HUES48 (cell line): ENCODE results near the gene GALNT14.

Experiments used
- H3K27ac ChIP-seq: one replicate; pipeline ENCODE4 v1.7.0; 2013; ENCODE audit warnings: low read depth, low read length, inconsistent platforms
- H3K27me3 ChIP-seq: 2 replicates; pipeline ENCODE4 v1.6.1; 2013; ENCODE audit warnings: mild to moderate bottlenecking, low read length; ENCODE audit not compliant: control insufficient read depth, insufficient read depth
- H3K36me3 ChIP-seq: 2 replicates; pipeline ENCODE4 v1.6.1; 2013; ENCODE audit warnings: low read length; ENCODE audit not compliant: control insufficient read depth, insufficient read depth
- H3K4me1 ChIP-seq: 2 replicates; pipeline ENCODE4 v1.6.1; 2013; ENCODE audit warnings: mild to moderate bottlenecking, low read length; ENCODE audit not compliant: control insufficient read depth, insufficient read depth
- H3K4me3 ChIP-seq: 2 replicates; pipeline ENCODE4 v1.5.1; 2013; ENCODE audit warnings: mild to moderate bottlenecking, low read depth, low read length
- H3K9ac ChIP-seq: 2 replicates; pipeline ENCODE4 v1.6.1; 2013; ENCODE audit warnings: mild to moderate bottlenecking, low read depth, low read length, moderate library complexity
- H3K9me3 ChIP-seq: 2 replicates; pipeline ENCODE4 v1.6.1; 2013; ENCODE audit warnings: low read length; ENCODE audit not compliant: control insufficient read depth, insufficient read depth

Gene GALNT14

DNA sequence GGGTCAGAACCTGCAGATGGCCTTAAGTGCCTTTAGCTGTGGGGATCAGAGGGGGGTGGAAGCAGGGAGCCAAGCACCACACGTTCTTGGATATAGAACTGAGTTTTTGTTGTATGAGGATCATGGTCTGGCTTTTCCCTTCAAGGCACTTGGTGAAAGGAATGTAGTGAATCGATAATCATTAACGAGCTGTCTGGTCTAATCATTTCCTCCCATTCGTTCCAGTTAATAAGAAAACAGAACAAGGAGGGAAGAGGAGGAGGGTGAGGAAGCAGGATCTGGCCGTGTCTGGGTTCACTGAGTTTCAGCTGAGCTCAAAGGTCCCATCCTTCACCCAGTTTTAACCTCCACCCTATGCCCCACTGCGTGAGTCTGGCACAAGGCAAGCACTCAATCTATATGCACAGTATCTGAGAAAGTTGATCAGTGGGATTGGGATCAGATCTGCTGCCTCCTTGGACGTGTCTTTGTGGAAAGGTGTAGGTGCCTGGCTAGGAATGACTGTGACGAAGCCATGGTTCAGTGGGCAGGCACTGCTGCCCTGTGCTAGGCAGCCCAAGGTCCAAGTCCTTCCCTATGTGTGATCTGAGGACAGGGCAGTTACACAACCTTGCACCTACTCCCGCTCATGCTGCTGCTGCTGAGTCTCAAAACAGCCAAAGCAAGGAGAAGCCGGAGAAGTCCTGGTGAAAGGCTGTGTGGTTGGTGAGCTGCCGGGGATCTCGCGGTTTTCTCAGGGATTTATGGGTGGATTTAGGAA is 54.8 kb downstream of the GALNT14 start:
- Histone ChIP-seq H3K27ac (no peak overlapping the region), H3K4me1 (no peaks in the 10 kb centered on the region), H3K9ac (no peak overlapping the region), H3K27me3 (no peaks in the 10 kb centered on the region), H3K36me3 (no peaks in the 10 kb centered on the region), H3K9me3 (no peaks in the 10 kb centered on the region), H3K4me3 (no peak overlapping the region)

DNA sequence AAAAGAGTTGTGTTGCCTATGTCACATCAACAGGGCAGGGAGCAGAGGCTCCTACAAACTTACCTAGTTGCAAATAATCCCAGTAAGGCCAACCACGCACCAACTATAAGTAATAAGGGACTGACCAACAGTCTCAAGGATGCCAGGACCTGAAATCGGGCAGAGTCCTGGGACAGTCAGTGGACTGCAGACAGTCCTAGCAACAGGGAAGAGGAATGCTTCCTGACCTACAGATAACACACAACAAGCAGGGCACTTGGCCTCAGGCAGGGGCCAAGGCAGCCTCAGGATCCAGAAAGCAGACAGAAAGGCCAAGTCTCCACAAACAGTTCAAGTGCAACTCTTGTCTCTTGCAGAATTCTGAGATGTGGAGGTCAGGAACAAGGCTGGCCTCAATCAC is 56.2 kb downstream of the GALNT14 start:
- Histone ChIP-seq H3K36me3 (no peaks in the 10 kb centered on the region), H3K9ac (no peak overlapping the region), H3K4me1 (no peaks in the 10 kb centered on the region), H3K27ac (no peak overlapping the region), H3K27me3 (no peaks in the 10 kb centered on the region), H3K4me3 (no peak overlapping the region), H3K9me3 (no peaks in the 10 kb centered on the region)

- Histone ChIP-seq H3K4me3 (no peak overlapping the region), H3K9me3 (no peaks in the 10 kb centered on the region), H3K27me3 (no peaks in the 10 kb centered on the region), H3K27ac (no peak overlapping the region), H3K4me1 (no peaks in the 10 kb centered on the region), H3K9ac (no peak overlapping the region), H3K36me3 (no peaks in the 10 kb centered on the region)
Measured at GRCh38 chr2:31081492-31081891, 56.7 kb downstream of the GALNT14 start.

GRCh38 chr2:31080361-31080760 is 57.9 kb downstream of the GALNT14 start:
- Histone ChIP-seq H3K36me3 (no peaks in the 10 kb centered on the region), H3K27me3 (no peaks in the 10 kb centered on the region)

DNA sequence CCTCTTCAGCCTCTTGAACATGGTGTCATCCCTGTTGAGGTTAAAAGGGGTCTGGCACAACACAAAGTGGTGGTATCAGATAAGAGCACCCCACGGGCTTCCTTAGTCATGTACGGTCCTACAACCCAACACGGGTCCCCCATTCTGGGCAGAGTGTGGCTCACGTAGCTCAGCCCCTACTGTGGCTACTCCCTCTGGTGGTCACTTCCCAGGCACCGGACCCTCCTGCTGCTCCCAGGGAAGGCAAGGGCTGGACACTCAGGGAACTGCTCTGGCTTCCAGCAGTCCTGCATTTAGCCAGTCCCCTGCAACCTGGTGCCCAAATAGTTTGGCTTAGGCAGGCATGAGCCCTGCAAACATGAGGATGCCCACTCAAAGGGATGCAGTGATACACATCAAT is 58.6 kb downstream of the GALNT14 start:
- no peak overlapping the region for H3K27ac ChIP-seq
- peaks cover 10% of the 10 kb centered on the region for H3K4me1 ChIP-seq
- H3K4me3 ChIP-seq, result no peak overlapping the region
- no peaks in the 10 kb centered on the region for H3K27me3 ChIP-seq
- H3K36me3 ChIP-seq, result no peaks in the 10 kb centered on the region
- H3K9me3 ChIP-seq, result no peaks in the 10 kb centered on the region
- no peak overlapping the region for H3K9ac ChIP-seq

More at GRCh38 chr2:31080361-31080760, 57.9 kb downstream of the GALNT14 start:
- H3K27ac ChIP-seq, result no peak overlapping the region
- H3K4me3 ChIP-seq, result no peak overlapping the region
- H3K4me1 ChIP-seq, result peaks cover 4% of the 10 kb centered on the region
- no peaks in the 10 kb centered on the region for H3K9me3 ChIP-seq
- H3K9ac ChIP-seq, result no peak overlapping the region

- Histone ChIP-seq H3K27ac (no peak overlapping the region), H3K36me3 (no peaks in the 10 kb centered on the region), H3K9me3 (no peaks in the 10 kb centered on the region), H3K4me3 (no peak overlapping the region), H3K4me1 (peaks cover 10% of the 10 kb centered on the region), H3K9ac (no peak overlapping the region), H3K27me3 (no peaks in the 10 kb centered on the region)
Measured at GRCh38 chr2:31078579-31079105, 59.6 kb downstream of the GALNT14 start.

- no peaks in the 10 kb centered on the region for H3K36me3 ChIP-seq
Measured at GRCh38 chr2:31078011-31078410, 60.2 kb downstream of the GALNT14 start.

DNA sequence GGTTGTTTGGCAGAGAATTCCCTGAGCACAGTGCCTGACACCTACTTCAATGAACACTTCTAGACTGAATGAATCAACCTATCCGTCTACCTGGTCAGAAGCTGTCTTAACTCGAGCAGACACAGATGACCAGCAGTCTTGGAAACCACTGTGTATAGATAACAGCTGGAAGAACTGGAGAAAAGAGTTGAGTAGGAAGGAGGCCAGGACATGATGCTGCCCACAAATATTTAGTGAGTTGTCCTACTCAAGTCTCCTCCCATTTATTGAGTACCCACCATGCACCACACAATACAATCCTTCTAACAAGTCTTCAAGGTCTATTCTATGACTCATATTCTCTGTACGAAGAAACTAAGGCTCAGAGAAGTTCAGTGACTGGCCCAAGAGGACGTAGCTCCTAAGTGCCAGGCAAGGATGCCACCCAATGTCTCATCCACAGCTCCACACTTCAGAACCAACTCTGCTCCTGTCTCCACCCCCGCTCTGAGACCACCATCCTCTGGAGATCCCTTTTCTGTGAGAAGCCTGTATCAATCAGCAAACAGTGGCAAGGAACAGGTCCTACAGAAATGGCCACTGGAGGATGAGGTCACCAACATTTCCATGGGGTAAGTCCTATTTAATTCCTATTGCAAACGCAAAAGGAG is 62.2 kb downstream of the GALNT14 start:
- H3K9me3 ChIP-seq, result no peaks in the 10 kb centered on the region
- no peak overlapping the region for H3K27ac ChIP-seq
- H3K36me3 ChIP-seq, result no peaks in the 10 kb centered on the region
- no peaks in the 10 kb centered on the region for H3K27me3 ChIP-seq
- peaks cover 10% of the 10 kb centered on the region for H3K4me1 ChIP-seq
- no peak overlapping the region for H3K4me3 ChIP-seq
- H3K9ac ChIP-seq, result no peak overlapping the region

More at GRCh38 chr2:31078011-31078410, 60.2 kb downstream of the GALNT14 start:
- Histone ChIP-seq H3K4me3 (no peak overlapping the region), H3K27ac (no peak overlapping the region), H3K4me1 (peaks cover 10% of the 10 kb centered on the region), H3K9ac (no peak overlapping the region), H3K9me3 (no peaks in the 10 kb centered on the region), H3K27me3 (no peaks in the 10 kb centered on the region)

DNA sequence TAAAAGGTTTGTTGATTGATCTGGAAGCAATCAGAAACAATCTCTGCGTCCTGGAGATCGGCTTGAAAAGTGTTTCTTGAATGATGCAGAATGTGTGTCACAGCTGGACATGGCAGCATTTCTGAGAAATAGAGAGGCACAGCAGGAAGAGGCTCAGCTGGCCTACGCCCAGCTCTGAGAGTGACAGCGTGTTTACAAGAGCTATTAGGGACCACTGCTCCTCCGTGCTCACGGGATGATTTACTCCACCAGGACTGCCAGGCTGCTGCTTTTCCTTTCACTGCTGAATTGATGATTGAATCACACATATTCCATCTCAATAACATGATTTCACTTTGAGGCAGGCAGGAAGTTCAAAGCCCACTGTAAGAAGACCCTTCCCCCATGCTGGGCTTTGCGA is 62.8 kb downstream of the GALNT14 start:
- H3K4me1 ChIP-seq, result peaks cover 10% of the 10 kb centered on the region
- no peaks in the 10 kb centered on the region for H3K9me3 ChIP-seq
- no peak overlapping the region for H3K4me3 ChIP-seq
- no peaks in the 10 kb centered on the region for H3K36me3 ChIP-seq
- no peak overlapping the region for H3K27ac ChIP-seq
- H3K9ac ChIP-seq, result no peak overlapping the region
- no peaks in the 10 kb centered on the region for H3K27me3 ChIP-seq

GRCh38 chr2:31071741-31072140 is 66.5 kb downstream of the GALNT14 start:
- Histone ChIP-seq H3K9me3 (no peaks in the 10 kb centered on the region), H3K4me1 (peaks cover 10% of the 10 kb centered on the region), H3K4me3 (no peak overlapping the region), H3K27me3 (no peaks in the 10 kb centered on the region), H3K9ac (no peak overlapping the region), H3K27ac (no peak overlapping the region), H3K36me3 (no peaks in the 10 kb centered on the region)
